NCI-H2107 treated with DMSO at 0.1 percent for 48 hours (cell line): ENCODE data around the gene GALNT2.

Experiments
- DNase-seq: peaks from one replicate; lab custom pipeline; 2025; ENCODE audit not compliant: unreplicated experiment; lab: John Stamatoyannopoulos, UW

The GALNT2 gene

GRCh38 chr1:230249695-230250480, 182.8 kb downstream of the GALNT2 start:
- no peak for DNase-seq

GRCh38 chr1:230250666-230251065, 183.6 kb downstream of the GALNT2 start:
- no peak for DNase-seq

- DNase-seq, result no peak
Measured at GRCh38 chr1:230251644-230252191, 184.7 kb downstream of the GALNT2 start.

GRCh38 chr1:230253150-230253549, 186.1 kb downstream of the GALNT2 start:
- DNase-seq, result no peak

GRCh38 chr1:230254265-230254664, 187.2 kb downstream of the GALNT2 start:
- no peak for DNase-seq

- DNase-seq, result no peak
Measured at GRCh38 chr1:230255116-230255515, 188.1 kb downstream of the GALNT2 start.

GRCh38 chr1:230255991-230256390, 189.0 kb downstream of the GALNT2 start:
- DNase-seq, result no peak

- no peak for DNase-seq
Measured at GRCh38 chr1:230256896-230257295, 189.9 kb downstream of the GALNT2 start.

GRCh38 chr1:230259621-230260020, 192.6 kb downstream of the GALNT2 start:
- no peak for DNase-seq

GRCh38 chr1:230260831-230261230, 193.8 kb downstream of the GALNT2 start:
- no peak for DNase-seq

- peak; percentile 31 for DNase-seq
Measured at GRCh38 chr1:230261928-230262650, 195.1 kb downstream of the GALNT2 start.

GRCh38 chr1:230262867-230263567, 196.0 kb downstream of the GALNT2 start:
- DNase-seq, result peak; percentile 57

- no peak for DNase-seq
Measured at GRCh38 chr1:230263568-230264195, 196.6 kb downstream of the GALNT2 start.

GRCh38 chr1:230264342-230264741, 197.3 kb downstream of the GALNT2 start:
- no peak for DNase-seq

- DNase-seq, result no peak
Measured at GRCh38 chr1:230265200-230266115, 198.4 kb downstream of the GALNT2 start.

- DNase-seq, result no peak
Measured at GRCh38 chr1:230266456-230266855, 199.4 kb downstream of the GALNT2 start.

- peak; percentile 82 for DNase-seq
Measured at GRCh38 chr1:230267338-230268065, 200.5 kb downstream of the GALNT2 start.

GRCh38 chr1:230268371-230269170, 201.5 kb downstream of the GALNT2 start:
- peak; percentile 91 for DNase-seq

- no peak for DNase-seq
Measured at GRCh38 chr1:230270185-230270558, 203.1 kb downstream of the GALNT2 start.
